Activated T-helper 17 cell treated with anti-CD3 and anti-CD28 coated beads, Interleukin-2, amount 50 U/mL, for 72 hours (primary cell): Measurements from ENCODE around the gene ZMAT5. TPM values are rescaled to one million over a fixed set of nuclear protein-coding genes. Genes with fewer than 3 reads are reported as not detected.

Source experiments
- ATAC-seq: fragments of 150-1000 bp; cut with Tn5 transposase; replicated peaks from 2 replicates; pipeline ENCODE4 v1.10.0; 2021; ENCODE audit warnings: mild to moderate bottlenecking, moderate library complexity
- H3K27ac Mint-ChIP-seq: one replicate; pipeline ENCODE4 v1.8.0; 2022; ENCODE audit warnings: mixed read lengths
- H3K27me3 Mint-ChIP-seq: one replicate; pipeline ENCODE4 v1.8.0; 2022; ENCODE audit warnings: mixed read lengths
- H3K36me3 Mint-ChIP-seq: one replicate; pipeline ENCODE4 v1.8.0; 2022; ENCODE audit warnings: low read depth, mild to moderate bottlenecking, mixed read lengths
- H3K4me1 Mint-ChIP-seq: one replicate; pipeline ENCODE4 v1.8.0; 2022; ENCODE audit warnings: mixed read lengths
- H3K4me3 Mint-ChIP-seq: one replicate; pipeline ENCODE4 v1.8.0; 2022; ENCODE audit warnings: mild to moderate bottlenecking, mixed read lengths
- H3K9me3 Mint-ChIP-seq: one replicate; pipeline ENCODE4 v1.8.0; 2022; ENCODE audit warnings: mixed read lengths
- total RNA-seq, 2 donors: library from RNA; stranded (reverse); gene quantifications; one replicate each; pipeline ENCODE4 v1.2.3, GENCODE V29; 2022

The ZMAT5 gene
- total RNA-seq, 2 donors from 2014 or later, result 17.8 to 29.7 TPM

DNA sequence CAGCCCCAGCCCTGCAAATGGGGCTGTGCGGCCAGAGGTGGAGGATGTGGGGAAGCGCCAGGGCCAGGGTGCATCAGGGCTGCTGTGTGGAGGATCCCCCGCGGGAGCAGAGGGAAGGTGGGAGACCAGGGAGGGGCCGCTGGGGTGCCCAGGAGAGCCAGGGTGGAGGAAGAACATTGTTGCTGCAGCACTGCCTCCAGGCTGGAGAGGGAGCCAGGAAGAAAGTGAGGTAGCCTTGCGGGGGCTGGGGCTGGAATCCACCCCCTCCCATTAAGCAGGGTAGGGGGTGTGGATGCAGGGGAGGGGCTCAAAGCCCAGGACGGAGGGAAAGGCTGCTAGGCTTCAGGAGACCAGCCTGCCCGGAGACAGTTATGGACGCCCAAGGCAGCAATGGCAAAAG lies 32.0 kb downstream of the ZMAT5 start:
- Mint-ChIP-seq H3K9me3 (no peaks in the 10 kb centered on the region), H3K4me1 (no peaks in the 10 kb centered on the region), H3K36me3 (no peaks in the 10 kb centered on the region), H3K27me3 (no peaks in the 10 kb centered on the region), H3K27ac (no peak overlapping the region), H3K4me3 (no peak overlapping the region)
- no peak for ATAC-seq

DNA sequence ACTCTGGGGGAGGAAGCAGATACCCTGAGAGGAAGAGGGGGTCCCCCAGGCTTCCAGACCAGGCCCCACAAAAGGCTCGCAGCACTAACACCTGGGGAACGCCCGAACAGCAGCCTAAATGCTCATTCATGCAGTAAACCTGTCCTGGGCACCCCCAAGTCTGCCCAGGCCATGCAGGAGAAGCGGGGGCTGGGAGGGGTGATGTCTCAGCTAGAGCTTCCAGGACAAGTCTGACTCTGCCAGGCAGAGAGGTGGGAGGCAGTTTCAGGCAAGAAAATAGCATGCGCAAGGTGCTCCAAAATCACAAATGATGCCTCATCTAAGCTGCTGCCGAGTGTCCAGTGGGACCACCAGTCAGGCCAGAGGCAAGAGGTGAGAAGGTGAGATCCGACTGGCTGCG lies 32.4 kb downstream of the ZMAT5 start:
- Mint-ChIP-seq H3K36me3 (no peaks in the 10 kb centered on the region), H3K4me1 (no peaks in the 10 kb centered on the region), H3K27ac (no peak overlapping the region), H3K4me3 (no peak overlapping the region), H3K9me3 (no peaks in the 10 kb centered on the region), H3K27me3 (no peaks in the 10 kb centered on the region)
- no peak for ATAC-seq

DNA sequence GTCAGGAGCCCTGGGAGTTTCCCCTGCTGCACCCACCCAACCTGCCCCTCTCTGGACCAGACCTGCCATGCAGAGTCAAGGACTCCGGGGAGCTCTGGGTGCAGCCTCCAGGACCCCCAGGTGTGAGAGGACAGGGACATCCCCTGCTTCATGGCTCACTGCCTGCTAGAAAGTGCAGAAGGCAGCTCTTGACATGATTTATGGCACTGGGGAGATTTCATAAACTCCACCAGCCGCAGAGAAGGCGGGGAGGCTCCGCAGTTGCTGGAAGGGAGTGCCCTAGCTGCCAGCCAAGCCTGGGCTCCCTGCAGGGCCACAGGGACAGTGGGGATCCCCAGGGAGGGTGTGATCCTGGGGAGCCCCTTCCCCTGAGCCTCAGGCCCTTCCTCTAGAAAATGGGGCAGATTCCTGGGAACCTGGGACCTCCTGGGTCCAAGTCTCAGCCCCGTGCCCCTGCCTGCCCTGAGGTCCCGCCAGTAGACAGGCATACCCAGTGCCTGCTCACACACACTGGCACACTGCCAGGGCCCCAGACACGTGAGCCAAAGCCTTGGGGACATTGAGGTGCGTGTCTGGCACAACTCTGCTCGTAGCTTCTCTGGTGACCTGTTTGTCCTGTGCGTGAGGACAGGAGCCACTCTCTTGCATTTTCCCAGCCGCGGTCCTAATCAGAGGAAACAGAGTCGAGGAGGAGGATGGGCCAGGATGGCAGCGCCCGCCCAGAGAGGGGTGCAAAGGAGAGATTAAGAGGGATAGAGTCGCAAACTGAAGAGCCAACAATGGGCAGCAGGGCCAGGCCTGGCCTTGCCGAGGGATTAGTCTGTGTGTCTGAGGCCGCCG lies 33.2 kb downstream of the ZMAT5 start:
- no peaks in the 10 kb centered on the region for H3K4me1 Mint-ChIP-seq
- H3K9me3 Mint-ChIP-seq, result no peaks in the 10 kb centered on the region
- no peak overlapping the region for H3K4me3 Mint-ChIP-seq
- no peak for ATAC-seq
- H3K27ac Mint-ChIP-seq, result no peak overlapping the region
- no peaks in the 10 kb centered on the region for H3K36me3 Mint-ChIP-seq
- H3K27me3 Mint-ChIP-seq, result no peaks in the 10 kb centered on the region

DNA sequence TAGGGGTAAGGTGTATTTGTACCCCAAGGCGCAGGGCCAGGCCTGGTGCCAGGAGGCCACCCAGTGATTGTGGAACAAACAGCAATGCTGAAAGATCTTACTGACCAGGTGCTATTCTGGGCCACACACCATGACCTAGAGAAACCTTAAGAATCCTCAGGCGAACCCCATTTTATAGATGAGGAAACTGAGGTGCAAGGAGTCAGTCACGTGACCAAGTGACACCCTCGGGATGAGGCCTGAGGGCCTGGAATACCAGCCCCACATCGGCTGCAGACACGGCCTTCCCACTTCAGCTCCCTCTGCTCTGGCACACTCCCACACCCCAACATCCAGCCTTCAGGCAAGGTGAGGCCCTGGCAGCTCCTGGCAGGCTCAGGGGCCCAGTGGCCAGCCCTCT lies 33.9 kb downstream of the ZMAT5 start:
- ATAC-seq, result no peak
- Mint-ChIP-seq H3K36me3 (no peaks in the 10 kb centered on the region), H3K9me3 (no peaks in the 10 kb centered on the region), H3K4me3 (no peak overlapping the region), H3K27ac (no peak overlapping the region), H3K27me3 (no peaks in the 10 kb centered on the region), H3K4me1 (no peaks in the 10 kb centered on the region)

DNA sequence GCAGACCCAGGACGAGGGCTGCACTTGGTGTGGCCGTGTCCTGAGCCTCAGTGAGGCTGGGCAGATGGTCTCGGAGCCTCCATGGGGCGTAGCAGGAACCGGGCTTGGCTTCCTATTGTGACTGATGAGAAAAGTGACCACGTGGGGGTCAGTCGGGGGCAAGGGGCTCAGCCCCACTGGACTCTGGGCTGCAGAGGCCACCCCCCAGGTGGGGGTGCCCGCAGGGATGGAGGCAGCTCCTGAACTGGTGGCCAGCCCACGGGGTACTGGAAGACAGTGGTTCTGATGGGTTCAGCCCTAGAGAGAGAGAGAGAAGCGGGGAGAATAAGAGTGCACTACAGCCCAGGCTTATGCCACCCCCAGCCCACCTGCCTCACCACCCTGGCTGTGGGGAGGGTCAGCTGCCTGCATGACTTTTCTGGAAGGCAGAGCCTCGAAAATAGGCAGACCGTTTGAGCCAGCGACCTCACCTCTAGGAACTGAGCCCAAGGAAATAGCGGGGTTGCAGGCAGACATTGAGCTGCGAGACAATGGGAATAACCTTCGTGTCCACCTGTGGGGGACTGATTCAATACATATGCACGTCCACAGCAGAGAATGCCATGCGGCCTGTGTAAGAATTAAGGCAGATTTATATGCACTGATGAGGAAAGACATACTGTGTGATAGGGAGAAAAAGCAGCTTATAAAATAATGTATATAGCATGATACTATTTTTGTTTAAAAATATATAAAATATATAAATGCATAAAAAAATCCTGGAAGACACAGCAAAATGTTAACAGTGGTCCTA lies 35.6 kb downstream of the ZMAT5 start:
- Mint-ChIP-seq H3K27ac (peak overlapping the region; percentile 21), H3K4me1 (no peaks in the 10 kb centered on the region), H3K27me3 (no peaks in the 10 kb centered on the region), H3K9me3 (no peaks in the 10 kb centered on the region), H3K4me3 (no peak overlapping the region), H3K36me3 (no peaks in the 10 kb centered on the region)
- ATAC-seq, result no peak

DNA sequence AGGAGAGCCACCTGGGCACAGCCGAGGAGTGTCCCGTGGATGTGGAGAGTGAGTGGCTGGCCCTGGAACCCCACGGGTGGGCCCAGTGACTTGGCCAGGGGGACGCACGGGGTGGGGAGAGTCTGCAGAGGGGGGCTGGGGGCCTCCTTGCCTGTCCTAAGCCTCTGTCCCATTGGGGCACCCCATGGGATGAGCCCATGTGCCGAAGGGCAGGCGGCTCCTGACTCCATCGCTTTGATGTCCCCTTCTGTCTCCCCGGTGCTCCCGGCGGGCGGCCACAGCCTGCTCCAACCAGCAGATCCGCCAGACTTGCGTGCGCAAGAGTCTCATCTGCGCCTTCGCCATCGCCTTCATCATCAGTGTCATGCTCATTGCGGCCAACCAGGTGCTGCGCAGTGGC lies 37.6 kb downstream of the ZMAT5 start:
- no peaks in the 10 kb centered on the region for H3K4me1 Mint-ChIP-seq
- H3K4me3 Mint-ChIP-seq, result no peak overlapping the region
- no peaks in the 10 kb centered on the region for H3K27me3 Mint-ChIP-seq
- H3K36me3 Mint-ChIP-seq, result no peaks in the 10 kb centered on the region
- no peaks in the 10 kb centered on the region for H3K9me3 Mint-ChIP-seq
- no peak overlapping the region for H3K27ac Mint-ChIP-seq
- no peak for ATAC-seq

DNA sequence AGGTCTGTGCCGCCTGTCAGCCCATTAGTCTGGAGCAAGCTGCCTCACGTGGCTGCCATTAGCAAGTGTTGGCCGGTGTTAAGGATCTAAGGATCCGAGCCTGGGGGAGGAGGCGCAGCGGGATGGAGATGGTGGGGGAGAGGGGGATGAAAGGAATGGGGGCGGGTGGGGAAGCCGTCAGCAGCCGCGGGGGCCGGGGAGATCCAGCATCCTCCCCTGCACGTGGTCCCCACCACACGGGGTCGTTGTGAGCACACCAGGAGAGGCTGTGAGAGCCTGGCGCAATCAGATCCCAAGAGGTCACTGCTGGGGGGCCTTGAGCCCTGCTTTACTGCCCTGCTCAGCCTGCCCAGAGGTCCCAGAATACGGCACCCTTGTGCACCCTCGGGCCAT lies 39.7 kb downstream of the ZMAT5 start:
- ATAC-seq, result no peak
- no peaks in the 10 kb centered on the region for H3K36me3 Mint-ChIP-seq
- H3K27me3 Mint-ChIP-seq, result no peaks in the 10 kb centered on the region
- no peak overlapping the region for H3K4me3 Mint-ChIP-seq
- no peaks in the 10 kb centered on the region for H3K9me3 Mint-ChIP-seq
- no peaks in the 10 kb centered on the region for H3K4me1 Mint-ChIP-seq
- H3K27ac Mint-ChIP-seq, result no peak overlapping the region

DNA sequence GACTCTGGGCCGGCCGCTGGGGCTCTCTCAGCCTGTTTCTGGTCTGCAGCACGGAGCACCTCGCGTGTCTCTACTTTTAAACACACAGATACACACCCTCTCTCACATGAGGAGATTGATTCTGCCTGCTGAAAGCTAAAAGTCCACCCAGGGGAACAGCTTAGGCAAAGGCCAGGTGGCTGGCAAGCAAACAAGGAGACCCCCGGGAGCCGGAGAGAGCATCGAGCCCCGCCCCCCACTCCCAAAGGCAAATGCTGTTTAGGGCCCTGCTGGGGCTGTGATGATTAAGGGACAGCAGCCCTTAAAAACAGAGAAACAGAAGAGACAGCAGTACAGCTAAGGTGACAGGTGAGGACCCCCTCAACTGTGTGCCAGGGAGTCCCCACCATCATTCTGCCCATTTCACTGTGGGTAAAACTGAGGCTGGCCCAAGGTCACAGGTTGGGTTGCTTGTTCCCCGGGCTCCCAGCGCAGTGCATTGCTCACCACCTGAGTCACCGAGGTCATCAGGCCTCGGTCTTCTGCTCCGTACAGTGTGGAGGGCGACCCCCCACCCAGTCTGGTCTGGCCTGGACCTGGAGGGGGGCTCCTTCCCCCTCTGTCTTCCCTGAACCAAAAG lies 40.2 kb downstream of the ZMAT5 start:
- no peaks in the 10 kb centered on the region for H3K9me3 Mint-ChIP-seq
- no peak for ATAC-seq

DNA sequence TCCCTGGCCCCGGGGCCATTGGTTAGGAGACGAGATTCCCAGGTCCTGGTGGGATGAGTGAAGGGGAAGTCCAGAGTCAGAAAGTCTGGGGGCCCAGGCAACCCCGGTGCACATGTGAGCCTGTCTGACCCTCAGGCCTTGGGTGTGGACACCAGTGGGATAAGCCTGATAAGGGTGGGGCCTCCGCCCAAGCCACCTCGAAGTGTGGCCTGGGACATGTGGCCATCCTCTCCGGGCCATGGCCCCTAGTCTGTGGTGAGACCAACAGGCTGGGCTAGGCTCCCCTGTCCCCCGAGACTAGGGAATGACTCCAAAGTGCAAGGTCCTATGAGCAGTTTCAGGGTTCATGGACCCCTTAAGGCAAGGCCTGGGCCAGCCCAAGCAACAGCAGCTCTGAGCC lies 40.7 kb downstream of the ZMAT5 start:
- no peak overlapping the region for H3K27ac Mint-ChIP-seq
- no peak for ATAC-seq
- no peaks in the 10 kb centered on the region for H3K4me1 Mint-ChIP-seq
- no peaks in the 10 kb centered on the region for H3K36me3 Mint-ChIP-seq
- H3K9me3 Mint-ChIP-seq, result no peaks in the 10 kb centered on the region
- H3K4me3 Mint-ChIP-seq, result no peak overlapping the region
- H3K27me3 Mint-ChIP-seq, result peaks cover 7% of the 10 kb centered on the region

More for the DNA sequence above, 40.2 kb downstream of the ZMAT5 start:
- Mint-ChIP-seq H3K36me3 (no peaks in the 10 kb centered on the region), H3K4me3 (no peak overlapping the region), H3K4me1 (no peaks in the 10 kb centered on the region), H3K27ac (no peak overlapping the region), H3K27me3 (peaks cover 3% of the 10 kb centered on the region)

DNA sequence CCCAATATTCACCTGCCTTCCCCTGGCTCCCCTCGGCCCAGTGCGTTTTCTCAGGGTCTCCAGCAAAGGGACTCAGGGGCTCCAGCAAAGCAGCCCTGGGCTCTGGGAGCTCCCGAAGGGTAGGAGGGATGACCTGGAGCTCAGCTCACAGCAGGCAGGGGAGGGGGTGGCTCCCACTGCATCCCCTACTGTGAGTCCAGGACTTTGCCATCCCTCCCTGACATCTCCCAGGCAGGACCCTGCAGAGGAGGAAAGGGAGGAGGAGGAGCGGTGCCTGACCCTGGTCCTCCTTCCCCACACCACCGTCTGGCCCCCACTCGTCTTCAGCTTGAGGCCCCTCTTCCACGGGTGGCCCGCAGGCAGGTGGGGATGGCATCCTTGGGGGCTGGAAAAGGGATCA lies 42.0 kb downstream of the ZMAT5 start:
- no peak overlapping the region for H3K27ac Mint-ChIP-seq
- no peaks in the 10 kb centered on the region for H3K36me3 Mint-ChIP-seq
- H3K9me3 Mint-ChIP-seq, result no peaks in the 10 kb centered on the region
- no peaks in the 10 kb centered on the region for H3K4me1 Mint-ChIP-seq
- peaks cover 7% of the 10 kb centered on the region for H3K27me3 Mint-ChIP-seq
- H3K4me3 Mint-ChIP-seq, result no peak overlapping the region
- no peak for ATAC-seq

DNA sequence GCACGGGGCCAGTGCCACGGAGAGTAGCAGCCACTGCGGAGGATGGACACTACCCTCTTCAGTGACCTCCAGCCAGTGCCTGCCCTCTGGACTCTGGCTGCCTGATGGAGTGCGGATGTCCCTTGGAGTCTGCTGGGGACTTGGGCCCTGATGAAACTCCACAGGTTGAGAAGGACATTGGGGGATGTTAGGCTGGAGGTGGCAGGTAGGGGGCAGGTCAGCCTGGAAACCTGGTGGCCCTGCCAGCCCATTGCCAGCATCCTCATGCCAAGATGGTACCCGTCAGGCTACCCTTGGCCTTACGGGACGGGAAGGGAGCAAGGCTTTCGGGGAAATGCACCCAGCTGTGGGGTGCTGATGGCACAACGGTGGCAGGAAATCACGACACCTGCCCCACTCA lies 43.0 kb downstream of the ZMAT5 start:
- no peak overlapping the region for H3K27ac Mint-ChIP-seq
- no peaks in the 10 kb centered on the region for H3K9me3 Mint-ChIP-seq
- no peaks in the 10 kb centered on the region for H3K4me1 Mint-ChIP-seq
- H3K4me3 Mint-ChIP-seq, result no peak overlapping the region
- no peak for ATAC-seq
- no peaks in the 10 kb centered on the region for H3K36me3 Mint-ChIP-seq
- H3K27me3 Mint-ChIP-seq, result peaks cover 16% of the 10 kb centered on the region

DNA sequence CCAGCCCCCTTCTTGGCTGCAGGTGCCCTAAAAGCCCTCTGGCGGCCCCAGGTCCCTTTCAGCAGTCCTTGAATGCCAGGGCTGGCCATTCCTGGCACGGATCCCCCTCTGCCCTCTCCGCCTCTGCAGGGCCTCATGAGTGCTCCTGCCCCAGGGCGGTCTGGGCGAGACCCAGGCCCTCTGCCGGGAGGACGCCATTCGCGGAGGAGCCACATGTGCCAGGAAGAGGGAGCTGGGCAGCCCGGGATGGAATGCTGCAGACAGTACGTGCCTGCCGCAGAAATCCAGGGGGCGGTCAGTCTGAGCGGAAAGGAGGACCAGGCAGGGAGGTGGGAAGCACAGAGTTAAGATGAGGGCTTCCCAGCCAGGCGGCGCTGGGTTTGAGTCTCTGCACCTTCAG lies 44.2 kb downstream of the ZMAT5 start:
- no peaks in the 10 kb centered on the region for H3K36me3 Mint-ChIP-seq
- no peak for ATAC-seq
- no peaks in the 10 kb centered on the region for H3K9me3 Mint-ChIP-seq
- no peak overlapping the region for H3K27ac Mint-ChIP-seq
- H3K27me3 Mint-ChIP-seq, result peaks cover 23% of the 10 kb centered on the region
- no peak overlapping the region for H3K4me3 Mint-ChIP-seq
- H3K4me1 Mint-ChIP-seq, result no peaks in the 10 kb centered on the region

DNA sequence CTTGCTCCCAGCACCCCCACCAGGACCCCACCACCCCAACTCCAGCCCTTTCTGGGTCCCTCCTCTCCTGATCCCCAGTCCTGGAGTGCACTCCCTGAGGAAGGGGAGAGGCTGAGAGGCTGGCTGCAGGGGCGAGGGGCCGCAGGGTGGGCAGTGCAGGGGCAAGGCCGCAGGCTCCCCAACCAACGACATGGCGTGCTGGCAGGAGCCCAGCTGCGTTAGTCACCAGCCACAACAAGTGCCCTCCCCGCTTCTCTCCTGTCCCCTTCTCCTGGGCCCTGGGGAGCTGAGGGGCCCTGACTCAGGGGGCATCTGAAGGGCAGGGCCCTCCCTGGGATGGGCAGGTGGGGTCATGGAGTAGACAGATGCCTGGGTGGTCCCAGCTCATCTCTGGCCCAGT lies 44.7 kb downstream of the ZMAT5 start:
- no peaks in the 10 kb centered on the region for H3K4me1 Mint-ChIP-seq
- peaks cover 25% of the 10 kb centered on the region for H3K27me3 Mint-ChIP-seq
- no peaks in the 10 kb centered on the region for H3K9me3 Mint-ChIP-seq
- no peak for ATAC-seq
- no peaks in the 10 kb centered on the region for H3K36me3 Mint-ChIP-seq
- H3K4me3 Mint-ChIP-seq, result no peak overlapping the region
- H3K27ac Mint-ChIP-seq, result no peak overlapping the region

DNA sequence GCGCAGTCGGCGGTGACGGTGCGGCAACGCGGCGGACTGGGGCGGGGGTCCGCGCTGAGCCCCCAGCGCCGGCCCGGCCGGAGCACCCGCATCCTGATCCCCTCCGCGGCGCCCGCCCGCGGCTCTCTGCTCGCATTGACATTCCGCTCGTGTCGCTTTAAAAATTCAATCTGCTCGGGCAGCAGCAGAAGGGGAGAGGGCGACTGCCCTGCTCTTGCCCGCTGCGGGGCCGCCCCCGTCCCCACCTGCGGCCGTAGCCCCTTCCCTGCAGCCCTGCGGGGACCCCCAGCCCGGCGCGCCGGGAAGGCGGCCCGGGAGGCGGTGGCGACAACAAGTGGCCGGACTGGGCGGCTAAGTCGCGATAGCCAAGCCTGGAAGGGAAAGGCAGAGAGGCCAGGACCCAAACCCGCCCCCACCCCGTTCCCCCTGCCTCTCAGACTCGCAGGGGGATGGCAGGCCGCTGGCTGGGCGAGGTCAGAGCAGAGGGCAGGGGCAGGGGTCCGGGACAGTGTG lies 45.9 kb downstream of the ZMAT5 start:
- no peak overlapping the region for H3K4me3 Mint-ChIP-seq
- H3K9me3 Mint-ChIP-seq, result no peaks in the 10 kb centered on the region
- no peak overlapping the region for H3K27ac Mint-ChIP-seq
- H3K4me1 Mint-ChIP-seq, result no peaks in the 10 kb centered on the region
- H3K27me3 Mint-ChIP-seq, result peaks cover 32% of the 10 kb centered on the region
- no peaks in the 10 kb centered on the region for H3K36me3 Mint-ChIP-seq
- no peak for ATAC-seq
